Tibial artery (tissue), 4 donors: ENCODE results near the gene NTRK2.
A peak's percentile ranks its signal among the peaks of the same experiment; 100 is the strongest.

Experiments used
- DNase-seq, 2 donors: peaks; one replicate each; pipeline ENCODE4 v3.0.0-alpha.2; 2019
- H3K27ac ChIP-seq, 2 donors: fragments of 200-600 bp; sonication (generic) in 1 of 2; 1 replicate in 1 of 2; 2 replicates in 1 of 2; pipeline ENCODE4 v1.5.1; 2018 to 2019; ENCODE audit warnings: mild to moderate bottlenecking in 1 of 2
- H3K27me3 ChIP-seq, 2 donors: fragments of 200-600 bp; sonication (generic) in 1 of 2; one replicate each; pipeline versions ENCODE4 v1.5.1 to v1.6.0; 2016 to 2019
- H3K36me3 ChIP-seq, 3 donors: fragments of 200-600 bp; sonication (generic) in 2 of 3; one replicate each; pipeline ENCODE4 v1.5.1; 2016 to 2019; ENCODE audit warnings: mild to moderate bottlenecking in 2 of 3
- H3K4me1 ChIP-seq, 4 donors: fragments of 200-600 bp; sonication (generic) in 2 of 4; 1 replicate in 3 of 4; 2 replicates in 1 of 4; pipeline ENCODE4 v1.5.1; 2016 to 2019
- H3K4me3 ChIP-seq, 2 donors: fragments of 200-600 bp; sonication (generic) in 1 of 2; 1 replicate in 1 of 2; 2 replicates in 1 of 2; pipeline ENCODE4 v1.5.1; 2018 to 2019; ENCODE audit warnings: mild to moderate bottlenecking in 2 of 2
- H3K9me3 ChIP-seq, 3 donors: fragments of 200-600 bp; sonication (generic) in 1 of 3; one replicate each; pipeline ENCODE4 v1.5.1; 2016 to 2019
- intact Hi-C: fragments of 100-400 bp; cut with DNase I; formaldehyde crosslinking; loops from one replicate; pipeline ENCODE4 v1.15.0; 2023; ENCODE audit warnings: low total_unique reads
- TF ChIP-seq, protein P1 (sequence below), 2 experiments: fragments of 200-600 bp in 1 of 2; fragments of 450-650 bp in 1 of 2; IDR thresholded peaks; one replicate each; pipeline ENCODE4 v1.5.1; 2017 to 2019; ENCODE audit warnings: antibody characterized with exemption in 2 of 2, mild to moderate bottlenecking in 1 of 2, moderate library complexity in 1 of 2

The NTRK2 gene

DNA sequence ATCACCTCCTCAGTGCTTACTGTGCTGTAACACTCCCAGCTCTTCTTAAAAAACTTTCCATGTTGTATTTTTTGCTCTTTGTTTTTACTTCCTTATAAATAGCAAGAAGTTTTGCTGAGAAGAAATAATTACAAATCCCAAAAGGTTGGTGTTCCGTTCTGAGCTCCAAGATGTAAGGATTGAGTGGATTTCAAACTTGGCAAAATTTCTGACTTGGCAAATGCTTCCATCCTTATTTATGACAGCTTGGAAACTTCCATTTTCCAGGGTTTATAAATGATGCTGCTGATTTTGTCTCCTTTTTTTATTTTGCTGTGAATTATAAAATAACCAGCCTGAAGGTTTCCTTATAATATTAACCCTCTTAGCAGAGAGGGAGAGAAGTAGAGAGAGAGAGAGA is 151.9 kb downstream of the NTRK2 start:
- Histone ChIP-seq H3K9me3 (no peaks in the 10 kb centered on the region), H3K27me3 (no peaks in the 10 kb centered on the region), H3K4me1 (peaks cover 0 to 60% (median 44%) of the 10 kb centered on the region in 4 donors), H3K36me3 (no peaks in the 10 kb centered on the region), H3K4me3 (no peak overlapping the region), H3K27ac (peak overlapping the region; percentile 73 to 78)
- DNase-seq: no peak
- intact Hi-C loops: no loop called here
- TF ChIP-seq, protein P1, sequence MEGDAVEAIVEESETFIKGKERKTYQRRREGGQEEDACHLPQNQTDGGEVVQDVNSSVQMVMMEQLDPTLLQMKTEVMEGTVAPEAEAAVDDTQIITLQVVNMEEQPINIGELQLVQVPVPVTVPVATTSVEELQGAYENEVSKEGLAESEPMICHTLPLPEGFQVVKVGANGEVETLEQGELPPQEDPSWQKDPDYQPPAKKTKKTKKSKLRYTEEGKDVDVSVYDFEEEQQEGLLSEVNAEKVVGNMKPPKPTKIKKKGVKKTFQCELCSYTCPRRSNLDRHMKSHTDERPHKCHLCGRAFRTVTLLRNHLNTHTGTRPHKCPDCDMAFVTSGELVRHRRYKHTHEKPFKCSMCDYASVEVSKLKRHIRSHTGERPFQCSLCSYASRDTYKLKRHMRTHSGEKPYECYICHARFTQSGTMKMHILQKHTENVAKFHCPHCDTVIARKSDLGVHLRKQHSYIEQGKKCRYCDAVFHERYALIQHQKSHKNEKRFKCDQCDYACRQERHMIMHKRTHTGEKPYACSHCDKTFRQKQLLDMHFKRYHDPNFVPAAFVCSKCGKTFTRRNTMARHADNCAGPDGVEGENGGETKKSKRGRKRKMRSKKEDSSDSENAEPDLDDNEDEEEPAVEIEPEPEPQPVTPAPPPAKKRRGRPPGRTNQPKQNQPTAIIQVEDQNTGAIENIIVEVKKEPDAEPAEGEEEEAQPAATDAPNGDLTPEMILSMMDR (IDR thresholded peaks at IDR 0.05): no peak

DNA sequence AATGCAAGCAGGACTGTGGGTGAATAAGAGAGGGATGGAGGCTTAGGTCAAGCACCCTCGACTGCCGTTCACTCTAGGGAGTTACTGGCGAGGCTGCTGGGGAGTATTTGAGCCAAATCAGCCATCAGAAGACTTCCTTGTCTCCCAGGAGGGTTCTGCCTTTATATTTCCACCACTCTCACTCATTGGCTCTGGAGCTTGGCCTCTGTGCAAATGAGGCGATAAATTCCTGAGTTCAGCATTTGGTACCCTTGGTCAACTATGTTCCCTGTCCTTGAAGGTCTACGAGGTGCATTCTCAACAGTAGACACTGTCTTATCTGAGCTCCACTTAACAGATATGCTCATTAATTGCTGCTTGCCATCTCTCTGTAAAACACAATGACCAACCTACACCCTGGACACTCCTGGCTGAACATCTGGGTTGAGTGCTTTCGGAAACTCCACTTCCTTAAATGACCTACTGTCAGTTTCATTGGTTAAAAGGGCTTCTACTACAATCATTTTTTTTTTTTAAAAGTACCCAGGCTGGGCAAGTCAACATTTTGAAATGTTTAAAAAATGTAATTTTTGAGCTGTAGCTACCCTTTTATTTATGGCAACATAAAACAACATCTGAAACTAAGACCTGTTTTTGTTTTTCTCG is 153.2 kb downstream of the NTRK2 start:
- DNase-seq: no peak
- TF ChIP-seq, protein P1 (IDR thresholded peaks at IDR 0.05): no peak
- Histone ChIP-seq H3K9me3 (no peaks in the 10 kb centered on the region), H3K4me3 (peak overlapping the region; percentile 5 to 28), H3K36me3 (no peaks in the 10 kb centered on the region), H3K27ac (peak overlapping the region; percentile 73 to 78), H3K4me1 (peaks cover 0 to 65% (median 44%) of the 10 kb centered on the region in 4 donors), H3K27me3 (no peaks in the 10 kb centered on the region)
- intact Hi-C loops: no loop called here

DNA sequence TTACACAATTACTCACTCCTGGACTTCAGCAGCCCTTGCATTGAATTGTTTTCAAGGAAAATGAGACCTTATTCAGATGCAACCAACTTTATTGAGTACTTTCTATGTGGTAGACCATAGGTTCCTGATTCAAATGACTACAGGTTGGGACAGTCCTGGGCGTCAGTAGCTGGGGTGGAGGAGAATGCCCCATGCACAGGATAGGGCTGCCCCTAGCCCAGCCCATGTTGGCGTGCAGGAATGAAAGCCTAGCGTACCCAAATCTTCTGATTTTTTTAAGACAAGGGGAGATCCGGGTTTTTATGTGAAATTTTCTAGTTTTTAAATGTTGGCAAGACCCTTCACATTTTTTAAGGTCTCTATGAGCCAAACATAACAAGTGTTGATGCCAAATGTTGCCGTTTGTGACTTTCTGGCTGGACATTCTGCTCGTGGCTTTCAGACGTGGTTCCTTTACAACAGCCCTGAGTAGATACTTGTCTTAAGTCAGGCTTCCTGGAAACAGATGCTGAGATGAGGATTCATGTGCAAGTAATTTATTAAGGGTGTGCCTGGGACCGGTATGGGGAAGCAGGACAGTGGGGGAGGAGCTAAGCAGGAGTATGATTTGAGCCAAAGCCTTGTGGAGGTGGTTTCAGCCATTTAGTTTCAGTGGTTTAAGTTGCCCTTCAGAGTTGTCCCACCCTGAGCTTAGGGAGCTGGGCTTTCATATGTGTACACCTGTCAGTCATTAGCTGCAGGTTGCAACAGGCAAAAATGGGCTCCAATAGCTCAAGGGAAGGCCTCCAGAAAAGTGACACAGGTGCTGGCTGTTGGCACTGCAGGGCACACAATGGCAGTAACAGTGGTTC is 154.1 kb downstream of the NTRK2 start:
- Histone ChIP-seq H3K4me1 (peaks cover 0 to 71% (median 44%) of the 10 kb centered on the region in 4 donors), H3K27ac (peak overlapping the region; percentile 73 to 78), H3K27me3 (no peaks in the 10 kb centered on the region), H3K4me3 (peak overlapping the region; percentile 5 to 28), H3K36me3 (no peaks in the 10 kb centered on the region), H3K9me3 (no peaks in the 10 kb centered on the region)
- peak; percentile 36 to 68 for DNase-seq
- intact Hi-C loops: no loop called here
- TF ChIP-seq, protein P1 (IDR thresholded peaks at IDR 0.05): no peak

DNA sequence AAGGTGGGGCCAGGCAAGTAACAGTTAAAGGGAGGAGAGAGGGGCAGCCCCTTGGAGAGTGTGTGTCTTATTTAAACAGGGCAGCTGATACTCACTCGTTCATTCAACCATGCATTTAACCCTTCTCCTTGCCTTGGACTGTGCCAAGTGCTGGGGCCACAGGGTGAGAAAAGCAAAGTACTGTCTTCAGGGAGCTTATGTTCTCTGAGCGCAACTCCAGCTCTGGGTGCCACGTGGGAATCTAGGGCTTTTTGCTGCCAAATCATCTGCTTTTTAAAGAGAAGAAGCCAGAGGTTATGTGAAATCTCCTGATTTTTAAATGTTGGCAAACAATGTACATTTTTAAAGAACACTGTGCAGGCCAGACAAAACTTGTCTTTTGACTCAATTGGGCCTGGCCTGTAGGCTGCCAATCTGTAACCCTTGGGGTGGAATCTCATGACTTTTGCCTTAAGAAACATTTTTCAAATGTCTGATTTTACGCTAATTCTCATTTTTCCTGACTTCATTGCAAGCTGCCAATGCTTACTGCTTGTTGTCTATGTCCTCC is 157.8 kb downstream of the NTRK2 start:
- Histone ChIP-seq H3K27ac (peak overlapping the region; percentile 31 to 73), H3K27me3 (no peaks in the 10 kb centered on the region), H3K9me3 (no peaks in the 10 kb centered on the region), H3K36me3 (no peaks in the 10 kb centered on the region), H3K4me1 (peaks cover 0 to 52% (median 32%) of the 10 kb centered on the region in 4 donors), H3K4me3 (no peak overlapping the region)
- TF ChIP-seq, protein P1 (IDR thresholded peaks at IDR 0.05): no peak
- intact Hi-C loops: no loop called here
- DNase-seq: no peak

DNA sequence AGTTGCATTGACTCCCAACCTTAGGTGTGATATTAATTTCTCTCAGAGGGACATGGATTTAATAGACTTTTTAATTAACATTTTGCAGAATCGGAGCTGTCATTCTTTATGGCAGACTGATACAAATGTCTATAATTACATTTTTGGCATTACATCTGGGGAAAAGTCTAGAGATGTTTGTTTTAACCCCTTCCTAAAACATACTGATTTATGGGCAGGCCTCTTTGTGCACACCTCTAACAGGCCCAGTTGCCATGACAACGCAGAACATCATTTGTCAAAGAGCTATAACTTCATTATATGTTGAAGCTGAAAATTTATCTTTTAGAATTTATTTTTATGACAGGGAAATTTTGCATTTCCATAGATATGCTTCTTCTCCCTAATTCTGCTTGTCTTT is 158.5 kb downstream of the NTRK2 start:
- no peaks in the 10 kb centered on the region for H3K36me3 ChIP-seq
- H3K9me3 ChIP-seq: no peaks in the 10 kb centered on the region
- H3K4me1 ChIP-seq: peaks cover 0 to 44% (median 26%) of the 10 kb centered on the region in 4 donors
- intact Hi-C loops: no loop called here
- TF ChIP-seq, protein P1 (IDR thresholded peaks at IDR 0.05): no peak
- H3K27ac ChIP-seq: no peak overlapping the region
- H3K4me3 ChIP-seq: no peak overlapping the region
- H3K27me3 ChIP-seq: no peaks in the 10 kb centered on the region
- DNase-seq: no peak
